GM21576 (cell line): ENCODE results near the gene ARFGAP2.
"Not testable (repeated sequence)": the region's sequence is repeated elsewhere in the genome, so short reads cannot be mapped to it uniquely, and the experiment has no call there.

Experiments used
- ATAC-seq: cut with Tn5 transposase; IDR thresholded peaks from one replicate; pipeline ENCODE4 v1.9.1; 2021; ENCODE audit warnings: mild to moderate bottlenecking, moderate library complexity; ENCODE audit not compliant: unreplicated experiment

ARFGAP2 gene

GRCh38 chr11:47118958-47119688 lies 57.6 kb downstream of the ARFGAP2 start:
- not testable (repeated sequence) for ATAC-seq
